Keratinocyte (primary cell): ENCODE results near the gene CLINT1. TPM values are rescaled to one million over a fixed set of nuclear protein-coding genes. Genes with fewer than 3 reads are reported as not detected.

Experiments
- DNase-seq: peaks from one replicate; pipeline ENCODE4 v3.0.0-alpha.2; 2011; ENCODE audit warnings: low read depth, missing footprints, low spot score
- FAIRE-seq: peaks from 2 replicates; lab custom pipeline; 2011; peaks lifted over from hg19 to GRCh38; lab: Jason Lieb, UNC
- H2AFZ ChIP-seq: 2 replicates; pipeline ENCODE4 v1.6.0; 2012; ENCODE audit warnings: low read length, control low read depth, inconsistent platforms; ENCODE audit not compliant: control insufficient read depth
- H3K27ac ChIP-seq: 2 replicates; pipeline ENCODE4 v1.5.1; 2011; ENCODE audit warnings: low read length; ENCODE audit not compliant: control insufficient read depth, insufficient read depth
- H3K27me3 ChIP-seq: 3 replicates; pipeline ENCODE4 v1.6.0; 2011; ENCODE audit warnings: low read length; ENCODE audit not compliant: control insufficient read depth, insufficient read depth; ENCODE audit errors: extremely low read depth
- H3K36me3 ChIP-seq, 2 experiments: 2 replicates in 1 of 2; 3 replicates in 1 of 2; pipeline ENCODE4 v1.5.1; 2011; ENCODE audit warnings: low read length in 2 of 2, mild to moderate bottlenecking in 1 of 2; ENCODE audit not compliant: control insufficient read depth in 2 of 2, insufficient read depth in 2 of 2; ENCODE audit errors: extremely low read depth in 1 of 2
- H3K4me1 ChIP-seq: 3 replicates; pipeline ENCODE4 v1.5.1; 2011; ENCODE audit warnings: low read length; ENCODE audit not compliant: control insufficient read depth, insufficient read depth; ENCODE audit errors: extremely low read depth
- H3K4me2 ChIP-seq: 3 replicates; pipeline ENCODE4 v1.6.0; 2011; ENCODE audit warnings: low read depth, low read length; ENCODE audit not compliant: control insufficient read depth, insufficient read depth; ENCODE audit errors: extremely low read depth
- H3K4me3 ChIP-seq, 3 experiments: fragments of 200-600 bp in 1 of 3; sonication (generic) in 1 of 3; 2 replicates in 2 of 3; 3 replicates in 1 of 3; pipeline ENCODE4 v1.5.1; 2011 to 2016; ENCODE audit warnings: low read length in 3 of 3, mild to moderate bottlenecking in 3 of 3, control low read depth in 2 of 3, inconsistent platforms in 1 of 3, low read depth in 1 of 3, mixed read lengths in 1 of 3, mixed run types in 1 of 3, moderate library complexity in 1 of 3; ENCODE audit not compliant: control insufficient read depth in 2 of 3, insufficient read depth in 2 of 3; ENCODE audit errors: extremely low read depth in 1 of 3
- H3K79me2 ChIP-seq: 2 replicates; pipeline ENCODE4 v1.6.0; 2012; ENCODE audit warnings: low read length; ENCODE audit not compliant: control insufficient read depth, insufficient read depth
- H3K9ac ChIP-seq: 3 replicates; pipeline ENCODE4 v1.6.0; 2011; ENCODE audit warnings: low read length; ENCODE audit not compliant: control insufficient read depth, insufficient read depth; ENCODE audit errors: extremely low read depth
- H3K9me1 ChIP-seq: 3 replicates; pipeline ENCODE4 v1.6.0; 2011; ENCODE audit warnings: low read length; ENCODE audit not compliant: control insufficient read depth, insufficient read depth; ENCODE audit errors: extremely low read depth
- H3K9me3 ChIP-seq: 2 replicates; pipeline ENCODE4 v1.5.1; 2012; ENCODE audit warnings: low read depth, low read length; ENCODE audit not compliant: control insufficient read depth
- H4K20me1 ChIP-seq: 3 replicates; pipeline ENCODE4 v1.6.0; 2011; ENCODE audit warnings: low read length; ENCODE audit not compliant: control insufficient read depth, insufficient read depth; ENCODE audit errors: extremely low read depth
- CTCF ChIP-seq, 3 experiments: IDR thresholded peaks in 1 of 3; conservative IDR thresholded peaks in 1 of 3; optimal IDR thresholded peaks in 1 of 3; 2 replicates in 2 of 3; 3 replicates in 1 of 3; pipeline versions ENCODE3 to v1.5.1; 2011; ENCODE audit warnings: low read length in 3 of 3, mild to moderate bottlenecking in 3 of 3, moderate library complexity in 2 of 3, control low read depth in 1 of 3, inconsistent platforms in 1 of 3; ENCODE audit not compliant: insufficient read depth in 2 of 3; ENCODE audit errors: extremely low read depth in 1 of 3
- EZH2 ChIP-seq: IDR thresholded peaks from one replicate; pipeline ENCODE4 v1.6.1; 2012; ENCODE audit warnings: inconsistent platforms, mild to moderate bottlenecking, low read length, moderate library complexity
- dilution Hi-C: fragments of 300-500 bp; cut with MboI; formaldehyde crosslinking; loops from one replicate; pipeline ENCODE4 v1.7.0; 2020; ENCODE audit warnings: low sequenced_read_pairs; ENCODE audit not compliant: extremely low pct_ligation_motif_present
- polyA plus RNA-seq, 5 experiments: library from polyadenylated mRNA; depleted of rRNA in 3 of 5; stranded (reverse) in 3 of 5; stranded (forward) in 1 of 5; unstranded in 1 of 5; fragments of >200 nt; gene quantifications; 1 replicate in 1 of 5; 2 replicates in 3 of 5; 3 replicates in 1 of 5; pipeline versions ENCODE4 v1.2.1 to v1.2.3, GENCODE V29; 2011 to 2012; ENCODE audit warnings: missing spikeins in 2 of 5, low read depth in 1 of 5, low replicate concordance in 1 of 5

Gene CLINT1
- polyA plus RNA-seq, 1 donor (not counting 4 experiments of a cell fraction or from before 2014, with no cell fraction given): 112 TPM

- no peak for DNase-seq
- H3K27me3 ChIP-seq: no peaks in the 10 kb centered on the region
- no peaks in the 10 kb centered on the region for H3K36me3 ChIP-seq
- no peak overlapping the region for H3K9ac ChIP-seq
- no peaks in the 10 kb centered on the region for H4K20me1 ChIP-seq
- H3K4me3 ChIP-seq: no peak overlapping the region
- H3K4me1 ChIP-seq: no peaks in the 10 kb centered on the region
- H3K9me3 ChIP-seq: no peaks in the 10 kb centered on the region
- H3K9me1 ChIP-seq: no peaks in the 10 kb centered on the region
- FAIRE-seq: no peak
- TF ChIP-seq CTCF (optimal IDR thresholded peaks at IDR 0.05 in 1 of 3, IDR thresholded peaks at IDR 0.05 in 1 of 3, conservative IDR thresholded peaks at IDR 0.05 in 1 of 3; ENCODE audit: extremely low read depth in 1 of 3, insufficient read depth in 2 of 3, low read length in 3 of 3) (no peak), EZH2 (no peak)
- no peak overlapping the region for H3K4me2 ChIP-seq
- H3K79me2 ChIP-seq: no peaks in the 10 kb centered on the region
- H3K27ac ChIP-seq: no peak overlapping the region
- no peak overlapping the region for H2AFZ ChIP-seq
- dilution Hi-C loops: no loop called here
Measured at GRCh38 chr5:157890836-157891597, 32.1 kb upstream of the CLINT1 start.

GRCh38 chr5:157888814-157889532 is 30.0 kb upstream of the CLINT1 start:
- H3K4me3 ChIP-seq: no peak overlapping the region
- no peaks in the 10 kb centered on the region for H4K20me1 ChIP-seq
- H3K4me2 ChIP-seq: no peak overlapping the region
- dilution Hi-C loops: no loop called here
- no peak overlapping the region for H3K27ac ChIP-seq
- TF ChIP-seq EZH2 (no peak), CTCF (optimal IDR thresholded peaks at IDR 0.05 in 1 of 3, IDR thresholded peaks at IDR 0.05 in 1 of 3, conservative IDR thresholded peaks at IDR 0.05 in 1 of 3; ENCODE audit: extremely low read depth in 1 of 3, insufficient read depth in 2 of 3, low read length in 3 of 3) (no peak)
- no peaks in the 10 kb centered on the region for H3K36me3 ChIP-seq
- H3K79me2 ChIP-seq: no peaks in the 10 kb centered on the region
- no peaks in the 10 kb centered on the region for H3K9me1 ChIP-seq
- H3K27me3 ChIP-seq: no peaks in the 10 kb centered on the region
- DNase-seq (no peak), FAIRE-seq (no peak)
- no peak overlapping the region for H2AFZ ChIP-seq
- H3K4me1 ChIP-seq: no peaks in the 10 kb centered on the region
- H3K9ac ChIP-seq: no peak overlapping the region
- no peaks in the 10 kb centered on the region for H3K9me3 ChIP-seq
